NCI-H69 (cell line): ENCODE measurements around the gene TNFAIP8.

ENCODE experiments used
- DNase-seq: peaks from one replicate; lab custom pipeline; 2025; lab: John Stamatoyannopoulos, UW

The TNFAIP8 gene

GRCh38 chr5:119346394-119346793 lies 9.4 kb upstream of the TNFAIP8 start:
- DNase-seq, result no peak

GRCh38 chr5:119347574-119347973 lies 8.2 kb upstream of the TNFAIP8 start:
- DNase-seq, result peak; percentile 93

- DNase-seq, result peak; percentile 58
Measured at GRCh38 chr5:119347991-119348390, 7.8 kb upstream of the TNFAIP8 start.

- no peak for DNase-seq
Measured at GRCh38 chr5:119353213-119353612, 2.6 kb upstream of the TNFAIP8 start.

GRCh38 chr5:119353686-119354366 lies 2.0 kb upstream of the TNFAIP8 start:
- DNase-seq, result peak; percentile 27

- DNase-seq, result no peak
Measured at GRCh38 chr5:119354537-119355243, 1.1 kb upstream of the TNFAIP8 start.

- peak; percentile 60 for DNase-seq
Measured at GRCh38 chr5:119355244-119355638, 578 bp upstream of the TNFAIP8 start.

GRCh38 chr5:119356612-119357188 lies 881 bp downstream of the TNFAIP8 start:
- DNase-seq, result peak; percentile 54

GRCh38 chr5:119357270-119357669 lies 1.5 kb downstream of the TNFAIP8 start:
- no peak for DNase-seq

- DNase-seq, result no peak
Measured at GRCh38 chr5:119357808-119358529, 2.1 kb downstream of the TNFAIP8 start.

GRCh38 chr5:119358530-119358900 lies 2.7 kb downstream of the TNFAIP8 start:
- DNase-seq, result peak; percentile 37

GRCh38 chr5:119358901-119359603 lies 3.2 kb downstream of the TNFAIP8 start:
- DNase-seq, result peak; percentile 20

GRCh38 chr5:119359737-119360413 lies 4.1 kb downstream of the TNFAIP8 start:
- peak; percentile 45 for DNase-seq

GRCh38 chr5:119360905-119361593 lies 5.2 kb downstream of the TNFAIP8 start:
- no peak for DNase-seq

GRCh38 chr5:119361594-119362125 lies 5.8 kb downstream of the TNFAIP8 start:
- no peak for DNase-seq

- DNase-seq, result no peak
Measured at GRCh38 chr5:119362714-119363113, 6.9 kb downstream of the TNFAIP8 start.

GRCh38 chr5:119363271-119363670 lies 7.5 kb downstream of the TNFAIP8 start:
- no peak for DNase-seq

- no peak for DNase-seq
Measured at GRCh38 chr5:119363936-119364335, 8.1 kb downstream of the TNFAIP8 start.

- DNase-seq, result no peak
Measured at GRCh38 chr5:119365847-119366539, 10.2 kb downstream of the TNFAIP8 start.

GRCh38 chr5:119366540-119366881 lies 10.7 kb downstream of the TNFAIP8 start:
- no peak for DNase-seq
